ENCODE measurements around the gene NKIRAS1. TPM values are rescaled to one million over a fixed set of nuclear protein-coding genes. Genes with fewer than 3 reads are reported as not detected.

Gene NKIRAS1
- polyA plus RNA-seq, 1 experiment, result 5.1 TPM

DNA sequence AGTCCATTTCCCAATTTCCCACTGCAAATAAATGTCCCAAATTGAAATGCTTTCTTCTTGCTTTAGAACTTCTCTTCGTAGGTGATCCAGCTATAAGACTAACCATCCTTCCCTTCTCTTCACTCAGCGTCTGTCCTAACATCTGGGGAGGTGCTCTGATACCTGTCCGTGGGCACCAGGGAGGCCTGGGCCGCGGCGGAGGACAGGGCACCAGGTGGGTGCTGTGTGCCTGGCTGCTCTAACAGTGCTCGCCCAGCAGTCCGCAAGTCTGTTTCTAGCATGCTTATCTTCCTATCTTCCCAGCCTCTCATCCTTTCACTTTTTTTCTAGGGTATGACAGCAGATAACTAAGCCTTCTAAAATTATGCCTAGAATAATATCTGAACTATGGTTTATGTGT is 37.3 kb downstream of the NKIRAS1 start:
- ChIA-PET CTCF (interaction anchor here (4.0 kb wide), 1 partner anchor 9 kb away, joined by 19 read pairs; no protein-coding TSS in a partner anchor), POLR2A (interaction anchor here (0.7 kb wide), 1 partner anchor 10 kb away, joined by 3 read pairs; no protein-coding TSS in a partner anchor)
- Histone ChIP-seq H3K36me3 (ENCODE audit: control insufficient read depth, insufficient read depth, low read length) (peaks cover 4% of the 10 kb centered on the region; the same call in 1 of the 2 replicates), H3K4me3 (ENCODE audit: low read depth, low read length) (no peak overlapping the region), H3K27me3 (ENCODE audit: control insufficient read depth, insufficient read depth, low read length) (no peaks in the 10 kb centered on the region)
- TF ChIP-seq, protein P1, sequence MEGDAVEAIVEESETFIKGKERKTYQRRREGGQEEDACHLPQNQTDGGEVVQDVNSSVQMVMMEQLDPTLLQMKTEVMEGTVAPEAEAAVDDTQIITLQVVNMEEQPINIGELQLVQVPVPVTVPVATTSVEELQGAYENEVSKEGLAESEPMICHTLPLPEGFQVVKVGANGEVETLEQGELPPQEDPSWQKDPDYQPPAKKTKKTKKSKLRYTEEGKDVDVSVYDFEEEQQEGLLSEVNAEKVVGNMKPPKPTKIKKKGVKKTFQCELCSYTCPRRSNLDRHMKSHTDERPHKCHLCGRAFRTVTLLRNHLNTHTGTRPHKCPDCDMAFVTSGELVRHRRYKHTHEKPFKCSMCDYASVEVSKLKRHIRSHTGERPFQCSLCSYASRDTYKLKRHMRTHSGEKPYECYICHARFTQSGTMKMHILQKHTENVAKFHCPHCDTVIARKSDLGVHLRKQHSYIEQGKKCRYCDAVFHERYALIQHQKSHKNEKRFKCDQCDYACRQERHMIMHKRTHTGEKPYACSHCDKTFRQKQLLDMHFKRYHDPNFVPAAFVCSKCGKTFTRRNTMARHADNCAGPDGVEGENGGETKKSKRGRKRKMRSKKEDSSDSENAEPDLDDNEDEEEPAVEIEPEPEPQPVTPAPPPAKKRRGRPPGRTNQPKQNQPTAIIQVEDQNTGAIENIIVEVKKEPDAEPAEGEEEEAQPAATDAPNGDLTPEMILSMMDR (IDR thresholded peaks at IDR 0.05; ENCODE audit: insufficient read depth, low read depth, low read length), result no peak
- no peak for DNase-seq (ENCODE audit: low read depth)

DNA sequence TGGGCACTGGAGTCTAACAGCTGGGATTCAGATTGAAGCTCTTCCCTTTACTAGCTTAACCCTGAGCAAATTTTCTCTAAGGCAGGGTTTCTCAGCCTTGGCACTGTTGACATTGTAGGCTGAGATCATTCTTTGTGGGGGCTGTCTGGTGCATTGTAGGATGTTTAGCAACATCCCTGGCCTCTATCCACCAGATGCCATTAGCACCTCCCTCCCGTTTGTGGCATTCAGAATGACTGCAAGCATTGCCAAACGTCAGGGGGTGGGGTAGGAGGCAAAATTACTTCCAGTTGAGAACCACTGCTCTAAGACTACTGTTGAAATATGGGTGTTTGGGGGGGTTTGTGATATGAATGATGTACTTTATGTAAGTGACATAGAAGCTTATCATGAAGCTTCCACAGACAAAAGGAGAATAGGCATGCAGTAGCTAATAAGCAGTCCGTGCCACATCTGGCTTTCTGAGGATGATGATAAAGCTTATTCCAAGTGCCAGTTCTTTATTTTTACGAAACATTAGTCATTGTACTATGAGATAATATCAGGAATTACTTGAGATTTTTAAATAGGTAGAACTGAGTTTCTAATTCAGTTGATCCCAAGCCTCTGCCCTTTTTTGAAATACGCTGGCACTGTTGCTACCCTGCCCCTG is 39.3 kb downstream of the NKIRAS1 start:
- TF ChIP-seq, protein P1 (IDR thresholded peaks at IDR 0.05; ENCODE audit: insufficient read depth, low read depth, low read length), result no peak
- peak; percentile 66 for DNase-seq (ENCODE audit: low read depth)
- peaks cover 4% of the 10 kb centered on the region; the same call in 1 of the 2 replicates for H3K36me3 ChIP-seq (ENCODE audit: control insufficient read depth, insufficient read depth, low read length)
- ChIA-PET CTCF (interaction anchor here (0.6 to 4.0 kb wide), 4 partner anchors 11 to 57 kb away, joined by 3 to 19 read pairs (median 3); no protein-coding TSS in a partner anchor), POLR2A (interaction anchor here (0.6 to 0.7 kb wide), 2 partner anchors 14 to 164 kb away, joined by 3 to 5 read pairs; no protein-coding TSS in a partner anchor)
- H3K27me3 ChIP-seq (ENCODE audit: control insufficient read depth, insufficient read depth, low read length), result no peaks in the 10 kb centered on the region
- H3K4me3 ChIP-seq (ENCODE audit: low read depth, low read length), result no peak overlapping the region

DNA sequence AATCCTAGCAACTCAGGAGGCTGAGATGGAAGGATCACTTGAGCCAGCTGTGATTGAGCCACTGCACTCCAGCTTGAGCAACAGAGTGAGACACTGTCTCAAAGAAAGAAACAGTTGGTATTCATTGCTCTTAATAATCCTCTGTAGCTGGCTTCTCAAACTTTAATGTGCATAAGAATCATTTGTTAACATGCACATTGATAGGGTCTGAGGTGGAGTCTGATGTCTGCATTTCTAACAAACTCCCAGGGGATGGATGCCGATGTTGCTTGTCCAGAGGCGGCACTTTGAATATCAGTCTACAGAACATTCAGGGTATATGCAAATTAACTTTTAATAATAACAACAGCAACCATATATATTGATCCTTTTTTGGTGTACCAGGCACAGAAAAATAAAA is 39.9 kb downstream of the NKIRAS1 start:
- DNase-seq (ENCODE audit: low read depth), result no peak
- CTCF ChIA-PET, result interaction anchor here (0.6 to 4.0 kb wide), 3 partner anchors 11 to 57 kb away, joined by 3 to 19 read pairs (median 3); no protein-coding TSS in a partner anchor
- Histone ChIP-seq H3K4me3 (ENCODE audit: low read depth, low read length) (no peak overlapping the region), H3K27me3 (ENCODE audit: control insufficient read depth, insufficient read depth, low read length) (no peaks in the 10 kb centered on the region), H3K36me3 (ENCODE audit: control insufficient read depth, insufficient read depth, low read length) (peaks cover under 1% of the 10 kb centered on the region; the same call in 1 of the 2 replicates)
- POLR2A ChIA-PET, result interaction anchor here (0.6 to 0.7 kb wide), 2 partner anchors 14 to 89 kb away, joined by 3 read pairs; no protein-coding TSS in a partner anchor
- TF ChIP-seq, protein P1 (IDR thresholded peaks at IDR 0.05; ENCODE audit: insufficient read depth, low read depth, low read length), result no peak

DNA sequence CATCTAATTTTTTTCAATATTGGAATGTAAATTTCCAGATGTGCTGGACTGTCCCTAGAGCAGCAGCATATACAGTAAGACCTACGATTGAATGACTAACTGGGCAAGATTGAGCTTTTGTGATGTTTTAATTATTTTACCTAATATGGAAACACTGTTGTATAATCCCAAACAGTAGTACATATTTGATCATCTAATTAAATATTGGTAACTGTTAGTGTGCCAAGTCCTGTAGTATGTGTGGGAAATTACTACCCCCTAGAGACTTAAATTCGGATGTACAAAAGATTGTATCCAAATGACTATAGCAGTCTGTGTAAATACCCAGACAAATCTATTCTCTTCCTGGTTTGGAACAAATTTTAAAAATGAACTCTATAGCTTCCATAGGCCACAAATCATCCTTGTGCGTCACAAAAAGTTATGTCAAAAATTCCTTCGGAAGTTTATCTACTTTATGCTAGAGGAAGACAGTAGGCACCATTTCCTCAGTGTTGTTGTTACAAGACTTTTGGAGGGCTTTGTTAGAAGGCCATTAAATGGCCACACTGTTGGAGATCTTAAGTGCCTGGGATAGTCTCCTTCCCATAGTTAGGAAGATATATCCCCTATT is 41.6 kb downstream of the NKIRAS1 start:
- ChIA-PET POLR2A (interaction anchor here (0.6 kb wide), 1 partner anchor 42 kb away, joined by 4 read pairs; the partner anchor contains the start of genes NKIRAS1 and RPL15), CTCF (interaction anchor here (1.6 to 2.0 kb wide), 2 partner anchors 14 to 41 kb away, joined by 3 to 9 read pairs; no protein-coding TSS in a partner anchor)
- no peak for DNase-seq (ENCODE audit: low read depth)
- no peaks in the 10 kb centered on the region for H3K27me3 ChIP-seq (ENCODE audit: control insufficient read depth, insufficient read depth, low read length)
- no peaks in the 10 kb centered on the region for H3K36me3 ChIP-seq (ENCODE audit: control insufficient read depth, insufficient read depth, low read length)
- H3K4me3 ChIP-seq (ENCODE audit: low read depth, low read length), result no peak overlapping the region
- TF ChIP-seq, protein P1 (IDR thresholded peaks at IDR 0.05; ENCODE audit: insufficient read depth, low read depth, low read length), result no peak
